GM12878 (cell line): Measurements from ENCODE around the gene BCOR. TPM values are rescaled to one million over a fixed set of nuclear protein-coding genes. Genes with fewer than 3 reads are reported as not detected.

Experiments
- ATAC-seq: fragments of 200-7000 bp; cut with Tn5 transposase; 3 replicates; pipeline ENCODE4 v1.9.1; 2020; ENCODE audit warnings: mild to moderate bottlenecking, moderate library complexity
- BruUV-seq: library from RNA; stranded (reverse); fragments of 400-500 nt; replicated peaks from 2 replicates; lab custom pipeline; 2021; lab: Mats Ljungman, UMichigan
- CTCF ChIA-PET: fragments of 300-600 bp; sonication (Branson Sonifier 250); formaldehyde crosslinking; extraction: SDS; loops from one replicate; lab custom pipeline; 2021; ENCODE audit warnings: inconsistent platforms; lab: Yijun Ruan, JAX
- POLR2A ChIA-PET: fragments of 350-600 bp; formaldehyde crosslinking; extraction: SDS; loops from one replicate; lab custom pipeline; 2021; ENCODE audit warnings: inconsistent platforms; lab: Charles Lee
- RAD21 ChIA-PET: fragments of 300-600 bp; sonication (Branson Sonifier 250); formaldehyde crosslinking; loops from one replicate; lab custom pipeline; 2023; ENCODE audit warnings: antibody characterized with exemption; ENCODE audit not compliant: unreplicated experiment; lab: Charles Lee
- SMC1A ChIA-PET: fragments of 300-600 bp; sonication (Branson Sonifier 250); formaldehyde crosslinking; loops from one replicate; lab custom pipeline; 2023; ENCODE audit not compliant: unreplicated experiment, uncharacterized antibody; lab: Charles Lee
- DNase-seq: peaks from one replicate; pipeline ENCODE4 v3.0.0-alpha.2; 2011; ENCODE audit warnings: low read depth, low spot score
- FAIRE-seq: peaks from 3 replicates; lab custom pipeline; 2011; peaks lifted over from hg19 to GRCh38; lab: Jason Lieb, UNC
- H2AFZ ChIP-seq: 2 replicates; pipeline ENCODE4 v1.6.0; 2011; ENCODE audit warnings: low read depth, low read length, control low read depth; ENCODE audit not compliant: control insufficient read depth
- H3K27ac ChIP-seq: 2 replicates; pipeline ENCODE4 v1.5.1; 2011; ENCODE audit warnings: control low read depth; ENCODE audit not compliant: control insufficient read depth, insufficient read depth
- H3K27me3 ChIP-seq, 2 experiments: replicated peaks in 1 of 2; 2 replicates each; pipeline versions ENCODE4 v1.6.0 to v1.6.1; 2011; ENCODE audit warnings: low read length in 1 of 2; ENCODE audit not compliant: control insufficient read depth in 2 of 2, insufficient read depth in 2 of 2
- H3K36me3 ChIP-seq, 2 experiments: 2 replicates each; pipeline ENCODE4 v1.5.1; 2011; ENCODE audit warnings: low read length in 1 of 2; ENCODE audit not compliant: control insufficient read depth in 2 of 2, insufficient read depth in 2 of 2
- H3K4me1 ChIP-seq: 2 replicates; pipeline ENCODE4 v1.6.1; 2011; ENCODE audit warnings: mild to moderate bottlenecking, low read length, moderate library complexity, mixed read lengths; ENCODE audit not compliant: control insufficient read depth, insufficient read depth
- H3K4me2 ChIP-seq: 2 replicates; pipeline ENCODE4 v1.6.0; 2011; ENCODE audit warnings: control low read depth; ENCODE audit not compliant: control insufficient read depth, insufficient read depth
- H3K4me3 ChIP-seq: fragments of 200-600 bp; sonication (generic); 2 replicates; pipeline ENCODE4 v1.5.1; 2016
- H3K79me2 ChIP-seq: 2 replicates; pipeline ENCODE4 v1.6.0; 2011; ENCODE audit warnings: low read length; ENCODE audit not compliant: control insufficient read depth, insufficient read depth
- H3K9ac ChIP-seq: 2 replicates; pipeline ENCODE4 v1.8.0; 2011; ENCODE audit warnings: low read length, control low read depth, mixed read lengths; ENCODE audit not compliant: control insufficient read depth, insufficient read depth
- H3K9me3 ChIP-seq: replicated peaks from 3 replicates; pipeline ENCODE4 v1.5.1; 2011; ENCODE audit warnings: mild to moderate bottlenecking, low read length; ENCODE audit not compliant: control insufficient read depth, insufficient read depth
- H4K20me1 ChIP-seq: 2 replicates; pipeline ENCODE4 v1.6.0; 2011; ENCODE audit not compliant: control insufficient read depth, insufficient read depth
- BHLHE40 ChIP-seq, 2 experiments: fragments of 450-650 bp in 1 of 2; IDR thresholded peaks; 2 replicates each; pipeline ENCODE4 v1.6.1; 2011 to 2017; ENCODE audit warnings: low read depth in 2 of 2, borderline replicate concordance in 1 of 2, improper control_type of control experiment in 1 of 2, low read length in 1 of 2, mild to moderate bottlenecking in 1 of 2
- CEBPZ ChIP-seq: fragments of 150-350 bp; IDR thresholded peaks from 2 replicates; pipeline ENCODE4 v1.6.1; 2016; ENCODE audit warnings: low read depth, low read length
- EED ChIP-seq: sonication (generic); IDR thresholded peaks from 2 replicates; pipeline ENCODE4 v1.6.1; 2016; ENCODE audit warnings: antibody characterized with exemption, low read depth
- IRF4 ChIP-seq: IDR thresholded peaks from 2 replicates; pipeline ENCODE4 v1.6.1; 2011; ENCODE audit warnings: low read depth, low read length
- JUNB ChIP-seq: IDR thresholded peaks from 2 replicates; pipeline ENCODE4 v1.6.1; 2016; ENCODE audit warnings: antibody characterized with exemption, mild to moderate bottlenecking
- JUND ChIP-seq: IDR thresholded peaks from 2 replicates; pipeline ENCODE4 v1.6.1; 2012; ENCODE audit warnings: low read depth, mild to moderate bottlenecking, low read length, improper control_type of control experiment, moderate library complexity
- POLR2AphosphoS2 ChIP-seq: IDR thresholded peaks from 2 replicates; pipeline ENCODE4 v1.6.1; 2011; ENCODE audit warnings: low read depth, mild to moderate bottlenecking, low read length, improper control_type of control experiment, moderate library complexity
- SMAD5 ChIP-seq: IDR thresholded peaks from 2 replicates; pipeline ENCODE4 v1.6.1; 2016; ENCODE audit warnings: antibody characterized with exemption, low read depth
- SMARCA5 ChIP-seq: fragments of 450-650 bp; IDR thresholded peaks from 2 replicates; pipeline ENCODE4 v1.6.1; 2017; ENCODE audit warnings: mild to moderate bottlenecking
- SREBF2 ChIP-seq: IDR thresholded peaks from 2 replicates; pipeline ENCODE4 v1.6.1; 2012; ENCODE audit warnings: mild to moderate bottlenecking, low read length
- SUPT20H ChIP-seq: IDR thresholded peaks from 2 replicates; pipeline ENCODE4 v1.6.1; 2011; ENCODE audit warnings: low read depth, mild to moderate bottlenecking, low read length, moderate library complexity, borderline replicate concordance; ENCODE audit not compliant: control insufficient read depth
- SUZ12 ChIP-seq: fragments of 200-600 bp; sonication (generic); IDR thresholded peaks from one replicate; pipeline ENCODE4 v1.6.1; 2018; ENCODE audit warnings: antibody characterized with exemption, mild to moderate bottlenecking; ENCODE audit not compliant: unreplicated experiment
- WGBS: methylation state at CpG from one replicate; pipeline ENCODE4 v1.1.6; 2016; ENCODE audit warnings: low lambda C conversion rate; ENCODE audit not compliant: insufficient replicate concordance, insufficient coverage; ENCODE audit errors: missing lambda C conversion rate; 5-methylcytosine and 5-hydroxymethylcytosine counted together
- in situ Hi-C: fragments of 300-500 bp; cut with MboI; formaldehyde crosslinking; loops from 9 replicates; pipeline ENCODE4 v1.14.3; 2018; ENCODE audit warnings: mixed read lengths
- intact Hi-C: fragments of 100-400 bp; cut with micrococcal nuclease; formaldehyde crosslinking; loops from one replicate; pipeline ENCODE4 v1.14.2; 2022; ENCODE audit not compliant: unreplicated experiment
- polyA plus RNA-seq, 11 experiments: library from polyadenylated mRNA; depleted of rRNA in 4 of 11; unstranded in 6 of 11; stranded (reverse) in 5 of 11; fragments of >200 nt; fragmentation: Nextera tagmentation in 4 of 11; fragmentation: Illumina TruSeq in 1 of 11; extraction: Ambion mirVana in 4 of 11; extraction: Trizol in 1 of 11; gene quantifications; 1 replicate in 1 of 11; 2 replicates in 10 of 11; pipeline versions ENCODE4 v1.2.1 to v1.2.3, GENCODE V29; 2011 to 2016; ENCODE audit warnings: inconsistent platforms in 2 of 11, missing spikeins in 2 of 11, low read depth in 1 of 11
- total RNA-seq, 4 experiments: library from RNA; depleted of rRNA in 3 of 4; stranded (reverse); fragments of >200 nt in 3 of 4; fragmentation: Illumina TruSeq in 1 of 4; extraction: Trizol in 1 of 4; gene quantifications; 2 replicates each; pipeline versions ENCODE4 v1.2.1 to v1.2.3, GENCODE V29; 2013 to 2021
- TF ChIP-seq, protein P1 (sequence below): fragments of 450-650 bp; IDR thresholded peaks from 2 replicates; pipeline ENCODE4 v1.6.1; 2017; ENCODE audit warnings: antibody characterized with exemption, mild to moderate bottlenecking, moderate library complexity

BCOR gene
- total and polyA plus RNA-seq, 10 of the 15 experiments (the other 5 are each of a cell fraction or from before 2014, with no cell fraction given): 5.1 to 16.4 (median 10.1) TPM

GRCh38 chrX:40047485-40047884, 50.3 kb downstream of the BCOR start:
- H3K79me2 ChIP-seq: no peaks in the 10 kb centered on the region
- RAD21 ChIA-PET: no interaction called here
- in situ Hi-C loops: no loop called here
- SMC1A ChIA-PET: no interaction called here
- intact Hi-C loops: no loop called here
- H3K27me3 ChIP-seq: no peaks in the 10 kb centered on the region
- no peak overlapping the region for H3K4me2 ChIP-seq
- H3K4me3 ChIP-seq: no peak overlapping the region
- H3K9ac ChIP-seq: no peak overlapping the region
- no peak overlapping the region for H2AFZ ChIP-seq
- no peak for FAIRE-seq
- no peak for DNase-seq
- H4K20me1 ChIP-seq: no peaks in the 10 kb centered on the region
- no peak for ATAC-seq
- POLR2A ChIA-PET: no interaction called here
- no peak overlapping the region for H3K27ac ChIP-seq
- H3K9me3 ChIP-seq: peaks cover 6% of the 10 kb centered on the region; the same call in 1 of the 3 replicates
- TF ChIP-seq JUNB: no peak
- TF ChIP-seq POLR2AphosphoS2: no peak
- no peak for TF ChIP-seq BHLHE40 (IDR thresholded peaks at IDR 0.05; ENCODE audit: borderline replicate concordance in 1 of 2, low read depth in 2 of 2, low read length in 1 of 2)
- no peak for TF ChIP-seq SUPT20H
- TF ChIP-seq SREBF2: no peak
- TF ChIP-seq SMARCA5: no peak
- CTCF ChIA-PET: no interaction called here
- no TSS peak for BruUV-seq
- no peaks in the 10 kb centered on the region for H3K4me1 ChIP-seq
- H3K36me3 ChIP-seq: peaks cover 0 to 2% of the 10 kb centered on the region in 2 experiments; a peak in 2 of 4 replicates

- WGBS: 24% methylated on average over 3 of the region's 3 CpGs
- H3K4me1 ChIP-seq: no peaks in the 10 kb centered on the region
- ChIA-PET POLR2A (no interaction called here), CTCF (no interaction called here), RAD21 (no interaction called here), SMC1A (interaction anchor here (0.5 kb wide), 1 partner anchor 505 kb away, joined by 3 read pairs; no protein-coding TSS in a partner anchor)
- FAIRE-seq (no peak), DNase-seq (no peak), ATAC-seq (no peak)
- no peaks in the 10 kb centered on the region for H3K27me3 ChIP-seq
- no peak overlapping the region for H3K4me2 ChIP-seq
- no peak overlapping the region for H3K27ac ChIP-seq
- intact Hi-C loops (no loop called here), in situ Hi-C loops (no loop called here)
- no TSS peak for BruUV-seq
- no peak overlapping the region for H2AFZ ChIP-seq
- no peak overlapping the region for H3K9ac ChIP-seq
- no peaks in the 10 kb centered on the region for H4K20me1 ChIP-seq
- no peaks in the 10 kb centered on the region; the same call in 2 of the 3 replicates for H3K9me3 ChIP-seq
- no peak overlapping the region for H3K4me3 ChIP-seq
- H3K36me3 ChIP-seq: peaks cover 0 to 1% of the 10 kb centered on the region in 2 experiments; a peak in 1 of 4 replicates
- H3K79me2 ChIP-seq: no peaks in the 10 kb centered on the region
- TF ChIP-seq, protein P1, sequence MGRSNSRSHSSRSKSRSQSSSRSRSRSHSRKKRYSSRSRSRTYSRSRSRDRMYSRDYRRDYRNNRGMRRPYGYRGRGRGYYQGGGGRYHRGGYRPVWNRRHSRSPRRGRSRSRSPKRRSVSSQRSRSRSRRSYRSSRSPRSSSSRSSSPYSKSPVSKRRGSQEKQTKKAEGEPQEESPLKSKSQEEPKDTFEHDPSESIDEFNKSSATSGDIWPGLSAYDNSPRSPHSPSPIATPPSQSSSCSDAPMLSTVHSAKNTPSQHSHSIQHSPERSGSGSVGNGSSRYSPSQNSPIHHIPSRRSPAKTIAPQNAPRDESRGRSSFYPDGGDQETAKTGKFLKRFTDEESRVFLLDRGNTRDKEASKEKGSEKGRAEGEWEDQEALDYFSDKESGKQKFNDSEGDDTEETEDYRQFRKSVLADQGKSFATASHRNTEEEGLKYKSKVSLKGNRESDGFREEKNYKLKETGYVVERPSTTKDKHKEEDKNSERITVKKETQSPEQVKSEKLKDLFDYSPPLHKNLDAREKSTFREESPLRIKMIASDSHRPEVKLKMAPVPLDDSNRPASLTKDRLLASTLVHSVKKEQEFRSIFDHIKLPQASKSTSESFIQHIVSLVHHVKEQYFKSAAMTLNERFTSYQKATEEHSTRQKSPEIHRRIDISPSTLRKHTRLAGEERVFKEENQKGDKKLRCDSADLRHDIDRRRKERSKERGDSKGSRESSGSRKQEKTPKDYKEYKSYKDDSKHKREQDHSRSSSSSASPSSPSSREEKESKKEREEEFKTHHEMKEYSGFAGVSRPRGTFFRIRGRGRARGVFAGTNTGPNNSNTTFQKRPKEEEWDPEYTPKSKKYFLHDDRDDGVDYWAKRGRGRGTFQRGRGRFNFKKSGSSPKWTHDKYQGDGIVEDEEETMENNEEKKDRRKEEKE: no peak
- TF ChIP-seq IRF4 (no peak), POLR2AphosphoS2 (no peak), SUZ12 (no peak), EED (no peak), SMAD5 (no peak), JUND (no peak), CEBPZ (no peak)
Measured at GRCh38 chrX:40043895-40044294, 53.9 kb downstream of the BCOR start.
